ENCODE results near the gene PAXX. TPM values are rescaled to one million over a fixed set of nuclear protein-coding genes. Genes with fewer than 3 reads are reported as not detected.

PAXX gene
- total RNA-seq, 1 experiment from 2014 or later, result 89.0 TPM

DNA sequence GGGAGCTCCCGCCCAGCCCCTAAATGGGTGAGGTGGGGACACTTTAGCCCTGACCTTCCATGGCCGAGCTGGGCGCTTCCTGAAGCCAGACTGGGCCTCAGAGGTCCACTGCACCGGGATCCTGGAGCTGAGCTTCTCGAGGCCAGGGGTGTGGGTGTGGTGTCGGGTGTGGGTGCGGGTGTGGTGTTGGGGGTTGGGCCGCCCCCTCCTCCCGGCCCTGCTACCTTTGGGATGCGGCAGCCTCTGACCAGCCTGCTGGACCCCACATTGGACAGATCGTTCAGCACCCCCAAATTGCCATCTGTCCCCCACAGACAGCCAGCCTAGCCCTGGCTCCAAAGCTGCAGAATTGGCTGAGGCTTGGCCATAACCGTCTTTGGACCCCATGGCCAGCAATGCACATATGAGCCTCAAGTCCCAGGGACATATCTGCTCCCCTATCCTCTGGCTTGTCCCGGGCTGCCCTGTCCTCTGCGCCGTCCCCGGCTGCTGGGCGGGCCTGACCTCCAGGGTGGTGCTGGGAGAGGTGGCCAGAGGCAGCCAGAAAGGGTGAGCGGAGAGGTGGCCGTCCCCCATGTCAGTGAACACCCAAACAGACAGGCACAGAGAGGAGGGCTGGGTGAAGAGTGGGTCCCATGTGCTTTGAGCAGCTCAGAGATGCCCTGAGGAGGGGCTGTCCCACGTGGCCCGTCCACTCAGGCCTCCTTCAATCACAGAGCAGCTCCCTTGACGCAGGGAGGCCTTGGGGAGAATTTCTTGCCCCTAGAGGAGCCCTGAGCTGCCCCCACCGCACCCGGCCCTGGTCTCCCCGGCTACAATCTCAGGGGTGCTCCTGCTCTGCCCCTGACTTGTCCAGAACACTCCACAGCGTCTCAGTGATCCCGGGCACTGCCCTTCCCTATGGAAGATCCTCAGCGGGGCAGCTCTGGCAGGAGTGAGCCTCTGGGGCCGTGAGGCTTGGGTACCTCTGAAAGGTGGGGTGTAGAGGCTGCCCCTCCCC is 18.3 kb upstream of the PAXX start:
- ATAC-seq (no peak), DNase-seq (ENCODE audit: low read depth, low spot score) (no peak)
- Histone ChIP-seq H3K36me3 (ENCODE audit: control insufficient read depth in 1 of 2, insufficient read depth in 2 of 2, low read length in 2 of 2) (no peaks in the 10 kb centered on the region), H3K27ac (ENCODE audit: low read depth, low read length) (no peak overlapping the region), H3K27me3 (ENCODE audit: insufficient read depth, low read length) (no peaks in the 10 kb centered on the region), H3K9ac (ENCODE audit: low read length) (no peak overlapping the region), H3K9me2 (ENCODE audit: insufficient read depth) (no peaks in the 10 kb centered on the region), H3K4me2 (ENCODE audit: low read length) (no peak overlapping the region), H3K79me2 (ENCODE audit: insufficient read depth, low read length) (no peaks in the 10 kb centered on the region), H2AFZ (ENCODE audit: low read depth, low read length, poor library complexity, severe bottlenecking) (no peak overlapping the region), H3K4me3 (replicated peaks in 1 of 2; ENCODE audit: low read depth in 1 of 2, low read length in 2 of 2) (no peak overlapping the region), H4K20me1 (ENCODE audit: insufficient read depth) (no peaks in the 10 kb centered on the region), H3K4me1 (ENCODE audit: control insufficient read depth in 1 of 2, insufficient read depth in 2 of 2, low read length in 2 of 2) (peaks cover 2 to 29% of the 10 kb centered on the region in 2 experiments; a peak in 3 of 4 replicates), H3K9me3 (ENCODE audit: control insufficient read depth in 1 of 2, insufficient read depth in 1 of 2, low read depth in 1 of 2, low read length in 2 of 2) (no peaks in the 10 kb centered on the region)
- RAD21 ChIA-PET (ENCODE audit: low non-redundant PET in 1 of 2, low total read pairs in 2 of 2, uncharacterized antibody in 2 of 2, unreplicated experiment in 2 of 2), result no interaction called here
- intact Hi-C loops (cut with micrococcal nuclease), result no loop called here
- BruUV-seq (replicated peaks), result no TSS peak
- POLR2A ChIA-PET, result interaction anchor here (1.0 kb wide), 1 partner anchor 9 kb away, joined by 3 read pairs; no protein-coding TSS in a partner anchor
- CTCF ChIA-PET, result interaction anchor here (1.2 to 2.0 kb wide), 2 partner anchors 26 to 56 kb away, joined by 3 to 8 read pairs; no protein-coding TSS in a partner anchor
- no peak for TF ChIP-seq ZNF274 (IDR thresholded peaks at IDR 0.05; ENCODE audit: low read depth, low read length)
- no peak for TF ChIP-seq EZH2phosphoT487 (IDR thresholded peaks at IDR 0.05; ENCODE audit: borderline replicate concordance)
- TF ChIP-seq, protein P1, sequence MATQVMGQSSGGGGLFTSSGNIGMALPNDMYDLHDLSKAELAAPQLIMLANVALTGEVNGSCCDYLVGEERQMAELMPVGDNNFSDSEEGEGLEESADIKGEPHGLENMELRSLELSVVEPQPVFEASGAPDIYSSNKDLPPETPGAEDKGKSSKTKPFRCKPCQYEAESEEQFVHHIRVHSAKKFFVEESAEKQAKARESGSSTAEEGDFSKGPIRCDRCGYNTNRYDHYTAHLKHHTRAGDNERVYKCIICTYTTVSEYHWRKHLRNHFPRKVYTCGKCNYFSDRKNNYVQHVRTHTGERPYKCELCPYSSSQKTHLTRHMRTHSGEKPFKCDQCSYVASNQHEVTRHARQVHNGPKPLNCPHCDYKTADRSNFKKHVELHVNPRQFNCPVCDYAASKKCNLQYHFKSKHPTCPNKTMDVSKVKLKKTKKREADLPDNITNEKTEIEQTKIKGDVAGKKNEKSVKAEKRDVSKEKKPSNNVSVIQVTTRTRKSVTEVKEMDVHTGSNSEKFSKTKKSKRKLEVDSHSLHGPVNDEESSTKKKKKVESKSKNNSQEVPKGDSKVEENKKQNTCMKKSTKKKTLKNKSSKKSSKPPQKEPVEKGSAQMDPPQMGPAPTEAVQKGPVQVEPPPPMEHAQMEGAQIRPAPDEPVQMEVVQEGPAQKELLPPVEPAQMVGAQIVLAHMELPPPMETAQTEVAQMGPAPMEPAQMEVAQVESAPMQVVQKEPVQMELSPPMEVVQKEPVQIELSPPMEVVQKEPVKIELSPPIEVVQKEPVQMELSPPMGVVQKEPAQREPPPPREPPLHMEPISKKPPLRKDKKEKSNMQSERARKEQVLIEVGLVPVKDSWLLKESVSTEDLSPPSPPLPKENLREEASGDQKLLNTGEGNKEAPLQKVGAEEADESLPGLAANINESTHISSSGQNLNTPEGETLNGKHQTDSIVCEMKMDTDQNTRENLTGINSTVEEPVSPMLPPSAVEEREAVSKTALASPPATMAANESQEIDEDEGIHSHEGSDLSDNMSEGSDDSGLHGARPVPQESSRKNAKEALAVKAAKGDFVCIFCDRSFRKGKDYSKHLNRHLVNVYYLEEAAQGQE (IDR thresholded peaks at IDR 0.05; ENCODE audit: low read depth), result no peak
- TF ChIP-seq YY1 (IDR thresholded peaks at IDR 0.05; ENCODE audit: extremely low read depth, insufficient replicate concordance, low read depth, low read length), result no peak
- TF ChIP-seq, protein P2, sequence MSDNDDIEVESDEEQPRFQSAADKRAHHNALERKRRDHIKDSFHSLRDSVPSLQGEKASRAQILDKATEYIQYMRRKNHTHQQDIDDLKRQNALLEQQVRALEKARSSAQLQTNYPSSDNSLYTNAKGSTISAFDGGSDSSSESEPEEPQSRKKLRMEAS (IDR thresholded peaks at IDR 0.05), result no peak
- TF ChIP-seq SRF (IDR thresholded peaks at IDR 0.05; ENCODE audit: low read depth), result no peak
- TF ChIP-seq, protein P3, sequence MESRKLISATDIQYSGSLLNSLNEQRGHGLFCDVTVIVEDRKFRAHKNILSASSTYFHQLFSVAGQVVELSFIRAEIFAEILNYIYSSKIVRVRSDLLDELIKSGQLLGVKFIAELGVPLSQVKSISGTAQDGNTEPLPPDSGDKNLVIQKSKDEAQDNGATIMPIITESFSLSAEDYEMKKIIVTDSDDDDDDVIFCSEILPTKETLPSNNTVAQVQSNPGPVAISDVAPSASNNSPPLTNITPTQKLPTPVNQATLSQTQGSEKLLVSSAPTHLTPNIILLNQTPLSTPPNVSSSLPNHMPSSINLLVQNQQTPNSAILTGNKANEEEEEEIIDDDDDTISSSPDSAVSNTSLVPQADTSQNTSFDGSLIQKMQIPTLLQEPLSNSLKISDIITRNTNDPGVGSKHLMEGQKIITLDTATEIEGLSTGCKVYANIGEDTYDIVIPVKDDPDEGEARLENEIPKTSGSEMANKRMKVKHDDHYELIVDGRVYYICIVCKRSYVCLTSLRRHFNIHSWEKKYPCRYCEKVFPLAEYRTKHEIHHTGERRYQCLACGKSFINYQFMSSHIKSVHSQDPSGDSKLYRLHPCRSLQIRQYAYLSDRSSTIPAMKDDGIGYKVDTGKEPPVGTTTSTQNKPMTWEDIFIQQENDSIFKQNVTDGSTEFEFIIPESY (IDR thresholded peaks at IDR 0.05; ENCODE audit: extremely low read depth, insufficient replicate concordance, low read length), result no peak
- no peak for TF ChIP-seq FOSL1 (IDR thresholded peaks at IDR 0.05; ENCODE audit: low read depth)
- TF ChIP-seq, protein P4, sequence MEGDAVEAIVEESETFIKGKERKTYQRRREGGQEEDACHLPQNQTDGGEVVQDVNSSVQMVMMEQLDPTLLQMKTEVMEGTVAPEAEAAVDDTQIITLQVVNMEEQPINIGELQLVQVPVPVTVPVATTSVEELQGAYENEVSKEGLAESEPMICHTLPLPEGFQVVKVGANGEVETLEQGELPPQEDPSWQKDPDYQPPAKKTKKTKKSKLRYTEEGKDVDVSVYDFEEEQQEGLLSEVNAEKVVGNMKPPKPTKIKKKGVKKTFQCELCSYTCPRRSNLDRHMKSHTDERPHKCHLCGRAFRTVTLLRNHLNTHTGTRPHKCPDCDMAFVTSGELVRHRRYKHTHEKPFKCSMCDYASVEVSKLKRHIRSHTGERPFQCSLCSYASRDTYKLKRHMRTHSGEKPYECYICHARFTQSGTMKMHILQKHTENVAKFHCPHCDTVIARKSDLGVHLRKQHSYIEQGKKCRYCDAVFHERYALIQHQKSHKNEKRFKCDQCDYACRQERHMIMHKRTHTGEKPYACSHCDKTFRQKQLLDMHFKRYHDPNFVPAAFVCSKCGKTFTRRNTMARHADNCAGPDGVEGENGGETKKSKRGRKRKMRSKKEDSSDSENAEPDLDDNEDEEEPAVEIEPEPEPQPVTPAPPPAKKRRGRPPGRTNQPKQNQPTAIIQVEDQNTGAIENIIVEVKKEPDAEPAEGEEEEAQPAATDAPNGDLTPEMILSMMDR (IDR thresholded peaks at IDR 0.05 in 2 of 3, conservative IDR thresholded peaks at IDR 0.05 in 1 of 3; ENCODE audit: borderline replicate concordance in 1 of 3, insufficient read depth in 1 of 3, low read depth in 2 of 3, low read length in 2 of 3), result no peak
- no peak for TF ChIP-seq ZFX (IDR thresholded peaks at IDR 0.05)
- TF ChIP-seq EZH2 (IDR thresholded peaks at IDR 0.05), result no peak
- no peak for TF ChIP-seq SIN3A (IDR thresholded peaks at IDR 0.05; ENCODE audit: low read depth)
- TF ChIP-seq SP1 (IDR thresholded peaks at IDR 0.05; ENCODE audit: low read depth), result no peak
- TF ChIP-seq, protein P5, sequence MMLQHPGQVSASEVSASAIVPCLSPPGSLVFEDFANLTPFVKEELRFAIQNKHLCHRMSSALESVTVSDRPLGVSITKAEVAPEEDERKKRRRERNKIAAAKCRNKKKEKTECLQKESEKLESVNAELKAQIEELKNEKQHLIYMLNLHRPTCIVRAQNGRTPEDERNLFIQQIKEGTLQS (IDR thresholded peaks at IDR 0.05), result no peak
- no peak for TF ChIP-seq EGR1 (IDR thresholded peaks at IDR 0.05; ENCODE audit: low read depth)
- no peak for TF ChIP-seq ELF1 (IDR thresholded peaks at IDR 0.05; ENCODE audit: borderline replicate concordance, low read depth)
- TF ChIP-seq RAD21 (IDR thresholded peaks at IDR 0.05; ENCODE audit: low read depth), result no peak
- TF ChIP-seq POLR2AphosphoS5 (IDR thresholded peaks at IDR 0.05; ENCODE audit: low read depth, low read length), result no peak

Data from HCT116 (cell line).